GM19193 (cell line): ENCODE measurements around the gene MDK.

Source experiments
- POLR2A ChIP-seq: IDR thresholded peaks from 4 replicates; pipeline ENCODE4 v1.6.1; 2011; ENCODE audit not compliant: insufficient read depth, insufficient read length; ENCODE audit errors: extremely low read depth

MDK gene

GRCh38 chr11:46426233-46426991, 44.9 kb downstream of the MDK start:
- no peak for TF ChIP-seq POLR2A

DNA sequence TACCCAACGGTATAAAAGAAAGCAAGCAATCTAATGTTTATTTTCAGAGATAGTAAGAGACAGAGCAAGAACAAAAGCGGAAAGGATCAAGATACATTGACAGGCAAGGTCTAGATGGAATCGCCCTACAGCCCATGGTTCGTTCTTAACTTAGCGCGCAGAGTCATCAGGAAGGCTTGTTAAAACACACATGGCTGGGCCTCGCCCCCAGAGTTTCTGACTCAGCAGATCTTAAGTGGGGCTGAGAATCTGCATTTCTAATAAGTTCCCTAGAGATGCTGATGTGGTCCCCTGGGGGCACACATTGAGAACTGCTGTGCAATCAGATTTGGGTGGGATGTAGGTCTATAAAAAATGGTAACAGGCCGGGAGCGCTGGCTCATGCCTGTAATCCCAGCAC, 45.9 kb downstream of the MDK start:
- no peak for TF ChIP-seq POLR2A

DNA sequence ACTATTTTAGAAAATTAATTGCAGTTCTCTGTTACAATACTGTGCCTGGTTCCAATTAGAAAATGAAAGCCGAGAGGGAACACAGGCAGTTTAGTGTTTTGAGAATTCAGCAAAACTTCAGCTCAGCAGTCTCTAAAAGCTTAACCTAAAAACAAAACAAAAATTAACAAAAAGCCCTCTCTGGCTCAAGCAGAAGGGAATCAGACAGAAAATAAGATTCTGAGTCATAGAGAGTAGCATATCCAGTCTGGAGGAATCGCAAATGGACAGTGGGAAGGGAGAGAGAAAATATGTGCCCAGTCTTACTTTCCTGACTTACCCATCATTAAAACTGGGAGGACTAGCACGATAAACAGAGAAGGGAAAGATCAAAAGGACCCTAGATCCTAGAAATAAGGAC, 48.2 kb downstream of the MDK start:
- TF ChIP-seq POLR2A, result no peak

DNA sequence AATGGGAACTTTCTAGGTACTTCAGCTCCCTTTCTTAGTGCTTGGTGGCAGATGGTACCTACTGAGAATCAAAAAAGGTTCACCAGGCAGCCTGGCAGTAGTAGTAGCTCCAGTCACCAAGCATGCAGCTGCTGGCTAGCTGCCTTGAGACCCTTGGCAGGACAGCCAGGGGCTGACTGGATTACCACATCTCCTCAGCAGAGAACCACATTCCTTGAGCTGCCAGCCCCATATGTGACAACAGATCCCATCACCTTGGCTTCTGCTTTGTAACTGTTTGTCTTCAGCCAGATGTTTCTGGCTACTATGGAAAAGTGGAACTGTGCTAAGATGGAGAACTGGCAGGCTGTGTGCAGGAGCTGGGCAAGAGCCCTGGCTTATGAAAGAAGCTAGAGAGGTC, 49.7 kb downstream of the MDK start:
- TF ChIP-seq POLR2A, result no peak
